HG03280 (cell line): ENCODE data around the gene PDE4A.
"Not testable (repeated sequence)": the region's sequence is repeated elsewhere in the genome, so short reads cannot be mapped to it uniquely, and the experiment has no call there.

Source experiments
- ATAC-seq: cut with Tn5 transposase; IDR thresholded peaks from one replicate; pipeline ENCODE4 v1.9.1; 2021; ENCODE audit warnings: mild to moderate bottlenecking, moderate library complexity; ENCODE audit not compliant: unreplicated experiment

Gene PDE4A

DNA sequence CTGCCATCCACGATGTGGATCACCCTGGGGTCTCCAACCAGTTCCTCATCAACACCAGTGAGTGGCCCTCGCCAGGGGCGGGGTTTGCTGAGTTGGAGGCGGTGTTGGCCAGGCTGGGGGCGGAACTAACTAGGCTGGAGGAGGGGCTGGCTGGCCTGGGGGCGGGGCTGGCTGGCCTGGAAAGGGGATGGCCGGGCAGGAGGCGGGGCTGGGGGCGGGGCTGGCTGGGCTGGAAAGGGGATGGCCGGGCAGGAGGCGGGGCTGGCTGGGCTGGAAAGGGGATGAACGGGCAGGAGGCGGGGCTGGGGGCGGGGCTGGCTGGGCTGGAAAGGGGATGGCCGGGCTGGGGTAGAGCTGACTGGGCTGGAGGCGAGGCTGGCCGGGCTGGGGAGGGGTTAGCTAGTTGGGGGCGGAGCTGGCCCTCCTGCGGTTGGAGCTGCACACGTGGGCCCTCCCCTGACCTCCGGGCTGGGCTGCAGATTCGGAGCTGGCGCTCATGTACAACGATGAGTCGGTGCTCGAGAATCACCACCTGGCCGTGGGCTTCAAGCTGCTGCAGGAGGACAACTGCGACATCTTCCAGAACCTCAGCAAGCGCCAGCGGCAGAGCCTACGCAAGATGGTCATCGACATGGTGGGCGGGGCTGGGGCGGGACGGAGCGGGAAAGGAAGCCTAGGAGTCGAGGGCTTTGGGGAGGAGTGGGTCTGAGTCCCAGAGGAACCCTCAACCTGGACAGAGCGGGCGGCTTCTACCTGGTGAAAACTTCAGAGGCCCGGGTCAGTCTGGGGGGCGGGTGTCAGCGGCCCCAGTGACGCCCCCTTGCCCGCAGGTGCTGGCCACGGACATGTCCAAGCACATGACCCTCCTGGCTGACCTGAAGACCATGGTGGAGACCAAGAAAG is 41.0 kb downstream of the PDE4A start:
- ATAC-seq, result peak; percentile 94

DNA sequence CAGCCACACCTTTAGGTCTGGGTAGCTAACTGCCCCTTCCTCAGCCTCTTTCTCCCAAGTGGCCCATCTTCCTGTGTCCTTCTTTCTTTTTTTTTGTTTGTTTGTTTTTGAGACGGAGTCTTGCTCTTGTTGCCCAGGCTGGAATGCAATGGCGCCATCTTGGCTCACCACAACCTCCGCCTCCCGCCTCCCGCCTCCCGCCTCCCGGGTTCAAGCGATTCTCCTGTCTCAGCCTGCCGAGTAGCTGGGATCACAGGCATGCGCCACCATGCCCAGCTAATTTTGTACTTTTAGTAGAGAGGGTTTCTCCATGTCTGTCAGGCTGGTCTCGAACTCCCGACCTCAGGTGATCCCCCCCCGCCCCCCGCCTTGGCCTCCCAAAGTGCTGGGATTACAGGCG is 41.7 kb downstream of the PDE4A start:
- not testable (repeated sequence) for ATAC-seq

DNA sequence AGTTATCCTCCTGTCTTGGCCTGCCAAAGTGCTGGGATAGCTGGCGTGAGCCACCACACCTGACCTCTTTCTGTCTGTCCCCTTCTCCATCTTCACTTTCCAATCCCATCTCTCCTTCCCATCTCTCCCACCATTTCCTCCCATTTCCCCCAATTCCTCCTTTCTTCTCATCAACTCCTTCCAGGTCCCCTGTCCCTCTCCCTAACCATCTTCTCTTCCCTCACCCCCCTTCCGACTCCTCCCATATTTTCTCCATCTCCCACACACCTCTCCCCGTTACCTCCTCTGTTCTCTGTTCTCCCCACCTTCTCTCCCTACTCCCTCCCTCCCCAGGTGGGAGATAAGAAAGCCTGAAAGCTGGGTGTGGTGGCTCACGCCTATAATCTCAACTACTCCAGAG is 42.2 kb downstream of the PDE4A start:
- ATAC-seq, result no peak

DNA sequence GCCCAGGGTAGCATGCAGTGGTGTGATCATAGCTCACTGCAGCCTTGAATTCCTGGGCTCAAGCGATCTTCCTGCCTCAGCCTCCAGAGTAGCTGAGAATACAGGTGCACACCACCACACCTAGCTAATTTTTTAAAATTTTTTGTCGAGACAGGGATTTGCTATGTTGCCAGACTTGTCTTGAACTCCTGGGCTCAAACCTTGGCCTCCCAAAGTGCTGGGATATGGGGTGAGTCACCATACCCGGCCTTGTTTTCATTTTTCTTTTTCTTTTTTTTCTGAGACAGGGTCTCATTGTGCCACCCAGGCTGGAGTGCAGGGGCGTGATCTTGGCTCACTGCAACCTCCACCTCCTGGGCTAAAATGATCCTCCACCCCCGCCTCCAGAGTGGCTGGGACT is 44.1 kb downstream of the PDE4A start:
- ATAC-seq, result no peak

DNA sequence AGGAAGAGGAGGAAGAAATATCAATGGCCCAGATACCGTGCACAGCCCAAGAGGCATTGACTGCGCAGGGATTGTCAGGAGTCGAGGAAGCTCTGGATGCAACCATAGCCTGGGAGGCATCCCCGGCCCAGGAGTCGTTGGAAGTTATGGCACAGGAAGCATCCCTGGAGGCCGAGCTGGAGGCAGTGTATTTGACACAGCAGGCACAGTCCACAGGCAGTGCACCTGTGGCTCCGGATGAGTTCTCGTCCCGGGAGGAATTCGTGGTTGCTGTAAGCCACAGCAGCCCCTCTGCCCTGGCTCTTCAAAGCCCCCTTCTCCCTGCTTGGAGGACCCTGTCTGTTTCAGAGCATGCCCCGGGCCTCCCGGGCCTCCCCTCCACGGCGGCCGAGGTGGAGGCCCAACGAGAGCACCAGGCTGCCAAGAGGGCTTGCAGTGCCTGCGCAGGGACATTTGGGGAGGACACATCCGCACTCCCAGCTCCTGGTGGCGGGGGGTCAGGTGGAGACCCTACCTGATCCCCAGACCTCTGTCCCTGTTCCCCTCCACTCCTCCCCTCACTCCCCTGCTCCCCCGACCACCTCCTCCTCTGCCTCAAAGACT is 46.9 kb downstream of the PDE4A start:
- no peak for ATAC-seq

DNA sequence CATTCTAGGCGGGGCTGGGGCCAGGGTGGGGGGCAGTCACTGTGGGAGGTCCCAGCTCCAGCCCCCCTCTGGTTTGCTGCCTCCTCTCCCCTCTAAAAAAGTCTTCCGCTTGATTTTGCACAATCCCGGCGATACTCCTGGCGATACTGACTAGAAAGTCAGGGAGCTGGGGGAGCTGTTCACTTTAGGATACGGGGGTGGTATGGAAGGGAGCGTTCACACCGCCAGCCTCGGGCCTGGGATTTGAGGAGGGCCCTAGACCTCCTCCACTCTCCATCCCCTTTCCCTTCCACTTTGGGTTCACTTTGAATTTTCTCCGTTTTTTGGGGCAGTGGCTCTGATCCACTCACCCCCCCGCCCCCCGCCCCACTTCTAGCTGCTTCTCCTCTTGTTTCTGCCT is 47.8 kb downstream of the PDE4A start:
- no peak for ATAC-seq

DNA sequence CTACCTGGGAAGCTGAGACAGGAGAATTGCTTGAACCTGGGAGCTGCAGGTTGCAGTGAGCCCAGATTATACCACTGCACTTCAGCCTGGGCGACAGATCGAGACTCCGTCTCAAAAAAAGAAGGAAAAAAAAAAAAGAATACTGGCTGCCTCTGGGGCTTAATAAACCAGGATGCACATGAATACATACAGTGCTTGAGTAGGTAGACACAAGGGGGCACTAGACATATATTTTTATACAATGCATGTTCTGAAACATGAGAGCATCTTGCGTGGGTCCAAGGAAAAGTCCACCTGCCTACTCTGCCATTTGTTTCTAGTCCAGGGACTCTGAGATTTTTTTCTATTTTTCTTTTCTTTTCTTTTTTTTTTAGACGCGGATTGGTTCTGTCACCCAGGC is 51.6 kb downstream of the PDE4A start:
- ATAC-seq, result no peak

DNA sequence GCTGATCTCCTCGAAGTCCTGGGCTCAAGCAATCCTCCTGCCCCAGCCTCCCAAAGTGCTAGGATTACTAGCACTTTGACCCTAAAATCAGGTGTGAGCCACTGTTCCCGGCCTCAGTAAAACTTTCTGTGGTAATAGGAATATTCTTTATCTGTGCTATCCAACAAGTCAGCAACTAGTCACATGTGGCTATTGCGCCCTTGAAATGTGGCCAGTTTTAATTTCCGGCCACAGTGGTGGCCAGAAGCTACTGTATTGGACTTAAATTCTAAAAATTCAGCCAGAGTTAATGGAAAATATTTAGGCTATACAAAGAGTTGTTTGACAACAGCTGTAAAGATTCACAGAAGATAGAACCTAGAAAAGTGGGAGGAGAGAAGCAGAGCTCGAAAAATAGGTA is 52.9 kb downstream of the PDE4A start:
- no peak for ATAC-seq

DNA sequence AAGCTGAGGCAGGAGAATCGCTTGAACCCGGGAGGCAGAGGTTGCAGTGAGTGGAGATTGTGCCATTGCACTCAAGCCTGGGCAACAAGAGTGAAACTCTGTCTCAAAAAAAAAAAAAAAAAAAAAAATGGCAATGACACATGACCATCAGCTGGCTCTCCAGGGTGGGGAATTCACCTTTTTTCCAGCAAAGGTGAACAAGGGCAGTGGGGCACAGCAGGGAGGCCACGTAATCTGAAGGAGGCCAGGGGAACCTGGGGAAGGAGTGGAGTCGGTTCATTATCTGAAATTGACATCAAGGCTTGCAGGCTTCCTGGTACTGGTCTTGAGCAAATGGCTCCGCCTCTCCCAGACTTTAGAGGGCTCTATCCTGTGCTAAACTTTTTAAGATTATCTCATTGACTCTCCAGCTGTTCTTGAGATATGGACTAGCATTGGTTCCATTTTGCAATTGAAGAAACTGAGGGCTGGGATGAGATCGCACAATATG is 54.7 kb downstream of the PDE4A start:
- no peak for ATAC-seq

DNA sequence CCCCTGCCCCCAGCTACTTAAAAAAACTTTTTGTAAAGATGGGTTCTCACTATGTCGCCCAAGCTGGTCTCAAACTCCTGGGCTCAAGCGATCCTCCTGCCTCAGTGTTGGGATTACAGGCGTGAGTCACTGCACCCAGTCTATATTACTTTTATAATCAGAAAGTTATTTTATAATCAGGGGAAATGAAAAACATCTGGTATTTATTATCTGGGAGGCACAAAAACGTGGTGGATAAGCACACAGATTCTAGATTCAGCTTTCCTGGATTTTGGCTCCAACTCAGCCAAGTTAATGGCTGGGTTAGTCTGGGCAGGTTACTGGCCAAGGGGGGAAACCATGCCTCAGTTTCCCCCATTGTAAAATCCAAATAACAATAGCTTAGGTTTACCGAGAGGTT is 58.1 kb downstream of the PDE4A start:
- no peak for ATAC-seq

DNA sequence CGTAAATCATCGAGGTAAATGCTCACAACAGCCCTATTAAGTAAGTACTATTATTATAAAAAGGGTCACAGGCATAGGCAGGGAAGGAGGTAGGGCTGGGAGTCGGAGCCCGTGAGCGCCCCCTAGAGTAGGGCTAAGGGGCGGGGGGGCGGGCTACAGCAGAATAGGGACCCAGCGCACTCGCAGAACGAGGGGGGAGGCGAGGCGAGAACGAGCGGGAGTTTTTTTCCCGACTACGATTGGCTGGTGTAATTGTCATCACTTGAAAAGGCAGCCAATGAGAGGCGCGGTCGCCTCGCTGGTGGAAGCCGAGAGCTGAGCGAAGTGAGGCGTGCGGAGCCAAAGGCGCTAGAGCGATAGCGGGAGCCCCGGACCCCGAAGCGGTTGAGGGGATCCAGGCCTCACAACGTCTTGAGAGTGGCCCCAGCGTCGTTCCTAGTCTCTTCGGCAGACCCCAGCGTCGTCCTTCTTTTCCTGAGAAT is 58.6 kb downstream of the PDE4A start:
- ATAC-seq, result no peak

DNA sequence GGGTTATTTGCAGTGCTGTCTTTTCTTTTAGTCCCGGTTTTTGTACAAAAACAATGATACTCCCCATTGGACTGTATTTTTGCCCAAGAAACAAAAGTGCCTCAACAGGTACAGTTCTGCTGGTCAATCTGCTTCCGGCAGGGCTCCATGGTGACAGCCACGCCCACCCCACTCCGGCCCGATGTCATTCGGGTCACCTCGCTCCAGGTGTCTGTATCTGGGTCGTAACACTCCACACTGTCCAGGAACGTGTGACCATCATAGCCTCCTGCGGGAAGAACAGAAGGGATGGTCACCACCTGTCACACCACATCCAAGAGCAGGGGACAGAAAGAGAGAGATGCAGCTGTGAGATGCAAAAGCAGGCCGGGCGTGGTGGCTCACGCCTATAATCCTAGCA is 66.2 kb downstream of the PDE4A start:
- no peak for ATAC-seq

DNA sequence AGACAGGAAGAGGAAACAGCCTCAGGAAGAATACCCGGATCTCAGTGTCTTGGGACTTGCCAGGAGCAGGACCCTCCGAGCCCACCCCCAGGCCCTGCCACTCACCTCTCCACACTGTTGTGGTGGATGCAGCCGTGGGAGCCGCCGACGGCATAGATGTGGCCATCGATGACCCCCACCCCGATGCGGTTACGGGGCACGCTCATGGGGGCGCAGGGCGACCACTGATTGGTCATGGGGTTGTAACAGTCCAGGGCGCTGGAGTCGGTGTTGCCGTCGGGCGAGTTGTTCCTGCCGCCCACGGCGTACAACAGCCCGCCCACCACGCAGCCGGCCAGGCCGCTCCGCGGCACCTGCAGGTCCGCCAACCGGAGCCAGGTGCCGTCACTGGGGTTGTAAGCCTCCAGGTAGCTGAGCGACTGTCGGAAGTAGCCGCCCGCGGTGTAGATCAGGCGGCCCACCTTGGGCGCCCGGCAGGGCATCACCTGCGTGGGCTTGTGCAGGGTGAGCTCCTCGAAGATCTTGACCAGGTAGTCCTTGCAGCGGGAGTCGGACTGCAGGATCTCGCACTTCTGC is 71.2 kb downstream of the PDE4A start:
- ATAC-seq, result no peak

DNA sequence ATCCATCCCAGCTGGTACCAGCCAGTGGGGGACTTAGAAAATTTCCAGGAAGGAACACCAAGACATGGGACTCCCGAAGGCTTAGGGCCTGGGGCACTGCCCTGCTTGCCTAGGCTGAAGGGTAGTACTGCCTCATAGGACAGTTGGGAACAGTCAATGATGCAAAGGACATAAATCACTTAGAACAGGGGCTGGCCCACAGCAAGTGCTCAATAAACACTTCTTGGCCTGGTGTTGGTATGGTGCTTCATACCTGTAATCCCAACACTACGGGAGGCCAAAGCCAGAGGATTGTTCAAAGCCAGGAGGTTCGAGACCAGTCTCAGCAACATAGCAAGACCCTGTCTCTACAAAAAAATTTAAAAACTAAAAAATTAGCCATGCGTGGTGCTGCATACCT is 77.0 kb downstream of the PDE4A start:
- ATAC-seq, result no peak

DNA sequence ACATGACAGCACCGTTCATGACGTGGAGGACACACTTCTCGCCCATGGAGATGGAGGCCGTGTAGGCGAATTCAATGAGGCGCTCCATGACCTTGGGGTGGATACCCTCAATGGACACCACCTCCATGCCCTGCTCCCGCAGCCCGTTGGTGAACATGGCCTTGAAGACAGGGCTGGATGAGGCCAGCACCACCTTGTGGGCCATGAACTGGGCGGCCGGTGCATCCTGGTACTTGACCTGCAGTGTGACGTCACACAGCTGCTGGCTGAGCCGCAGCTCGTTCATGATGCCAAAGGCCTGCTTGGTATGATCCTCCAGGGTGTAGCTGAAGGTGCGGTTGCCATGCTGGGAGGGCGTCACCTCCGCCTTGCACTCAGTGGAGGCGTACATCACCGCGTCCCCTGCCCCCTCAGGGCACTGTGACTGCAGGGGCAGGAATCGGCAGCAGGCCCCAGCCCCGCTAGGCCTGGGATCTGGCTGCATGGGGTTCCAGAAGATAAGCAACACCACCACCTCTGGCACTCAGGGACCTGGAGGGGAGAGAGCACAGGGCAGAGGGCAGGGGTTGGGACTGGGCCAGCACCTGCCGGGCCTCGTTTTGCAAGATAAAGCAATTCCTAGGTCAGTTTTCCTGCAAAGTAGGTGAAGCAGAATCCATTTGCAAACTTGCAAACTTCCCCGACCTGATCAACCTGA is 79.4 kb downstream of the PDE4A start:
- ATAC-seq, result no peak

DNA sequence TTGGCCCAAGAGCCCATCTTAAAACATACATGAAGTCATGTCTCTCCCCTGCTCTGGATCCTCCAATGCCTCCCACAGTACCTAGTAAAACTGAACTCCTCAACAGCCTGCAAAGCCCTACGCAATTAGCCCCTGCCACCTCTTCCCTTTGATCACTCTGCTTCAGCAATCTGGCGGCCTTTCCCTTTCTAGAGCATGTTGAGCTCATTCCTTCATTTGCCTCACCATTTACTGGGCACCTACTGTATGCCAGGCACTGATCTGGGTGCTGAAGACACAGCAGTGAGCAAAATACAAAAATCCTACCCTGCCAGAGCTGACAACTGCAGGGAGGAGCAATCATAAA is 79.9 kb downstream of the PDE4A start:
- no peak for ATAC-seq

DNA sequence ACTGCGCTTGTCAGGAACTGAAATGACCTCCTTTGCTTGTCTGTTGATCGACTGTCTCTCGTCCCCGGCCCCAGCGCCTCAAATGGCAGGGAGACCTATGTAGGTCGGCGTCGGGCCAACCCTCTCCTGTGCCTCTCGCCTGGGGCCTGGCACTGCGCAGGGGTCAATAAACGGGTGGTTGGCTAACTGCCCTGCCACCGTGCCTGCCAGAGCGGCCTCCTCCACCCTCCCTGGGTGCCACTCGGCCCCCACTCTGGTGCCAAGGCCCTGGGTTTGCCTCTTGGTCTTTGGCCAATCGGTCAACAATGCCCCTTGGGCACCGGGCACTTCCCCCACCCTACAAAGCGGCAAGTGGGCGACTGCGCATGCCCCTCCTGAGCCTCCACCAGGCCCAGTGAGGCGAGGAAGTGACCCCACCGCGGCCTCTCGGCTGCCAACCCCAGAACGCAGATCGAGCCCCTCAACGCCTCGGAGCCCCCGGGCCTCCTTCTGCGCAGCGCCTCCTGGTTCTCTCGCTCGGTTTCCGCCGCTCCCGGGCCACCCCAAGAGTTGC is 81.7 kb downstream of the PDE4A start:
- peak; percentile 25 for ATAC-seq

DNA sequence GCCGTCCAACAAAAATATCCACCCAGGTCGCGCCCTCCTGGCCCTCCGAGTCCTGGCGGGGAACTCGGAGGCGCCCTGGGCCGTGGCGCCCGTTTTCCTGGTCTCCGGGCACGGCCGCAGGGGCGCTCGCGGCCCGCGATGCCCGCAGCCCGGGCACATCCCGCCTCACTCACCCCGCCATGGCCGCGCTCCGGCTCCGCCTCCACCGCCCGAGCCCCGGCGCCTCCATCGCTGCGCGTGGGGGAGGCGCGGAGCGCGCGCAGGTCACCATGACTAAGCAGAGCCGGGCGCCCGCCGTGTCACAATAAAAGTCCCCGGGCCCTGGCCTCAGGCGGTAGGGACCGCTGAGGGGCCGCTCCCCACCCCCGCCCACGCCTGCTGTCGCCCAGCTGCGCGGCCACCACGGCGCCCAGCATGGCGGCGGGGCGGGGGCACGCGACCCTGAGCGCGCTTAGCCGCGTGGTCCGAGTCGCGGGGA is 82.2 kb downstream of the PDE4A start:
- ATAC-seq, result peak; percentile 82

DNA sequence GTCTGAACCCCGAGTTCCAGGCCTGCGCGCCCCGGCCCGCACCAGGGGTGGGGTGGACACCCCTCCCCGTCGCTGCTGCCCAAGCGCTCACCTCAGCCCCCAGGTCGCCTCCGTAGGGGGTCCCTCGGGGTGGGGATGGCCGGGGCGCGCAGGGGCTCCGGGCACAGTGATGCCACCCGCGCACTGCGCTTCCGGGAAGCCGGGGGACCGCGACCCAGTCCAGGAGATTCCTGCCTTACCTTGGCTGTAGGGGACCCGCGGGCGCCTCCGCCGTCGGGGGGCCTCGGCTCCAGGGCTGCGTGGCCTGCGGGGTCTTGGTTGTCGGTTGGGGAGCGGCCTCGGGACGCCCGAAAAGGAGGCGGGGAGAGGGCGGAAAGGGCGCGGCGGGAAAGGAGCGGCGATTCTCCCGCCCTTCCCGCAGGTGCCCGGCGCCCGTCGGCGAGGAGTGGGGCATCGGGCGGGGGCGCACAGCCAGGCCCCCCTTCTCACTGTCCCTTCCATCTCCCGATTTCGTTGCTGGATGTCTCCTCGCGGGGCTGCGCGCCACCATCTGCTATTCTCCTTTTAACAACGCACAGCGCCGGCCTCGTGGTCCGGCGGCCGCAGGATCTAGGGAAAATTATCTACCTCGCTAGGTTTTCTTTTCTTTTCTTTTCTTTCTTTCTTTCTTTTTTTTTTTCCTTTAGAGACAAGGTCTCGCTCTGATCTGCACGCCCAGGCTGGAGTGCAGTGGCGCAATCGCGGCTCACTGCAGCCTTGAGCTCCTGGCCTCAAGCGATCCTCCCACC is 82.9 kb downstream of the PDE4A start, which contains the start of gene KEAP1:
Gene KEAP1, minus strand, starts transcription at position 355 of the 788 bp plus-strand sequence. CDS start 3,323 bp downstream, outside the sequence.
- ATAC-seq, result peak; percentile 20
